GM21786 (cell line): ENCODE measurements around the gene NFU1.
"Not testable (repeated sequence)": the region's sequence is repeated elsewhere in the genome, so short reads cannot be mapped to it uniquely, and the experiment has no call there.

ENCODE experiments used
- ATAC-seq: cut with Tn5 transposase; IDR thresholded peaks from one replicate; pipeline ENCODE4 v1.9.1; 2021; ENCODE audit not compliant: unreplicated experiment

Gene NFU1

GRCh38 chr2:69389271-69389670, 48.0 kb downstream of the NFU1 start:
- ATAC-seq, result no peak

- no peak for ATAC-seq
Observed at GRCh38 chr2:69387770-69388481, 49.3 kb downstream of the NFU1 start.

- ATAC-seq, result peak; percentile 87
Observed at GRCh38 chr2:69386789-69387734, 50.2 kb downstream of the NFU1 start, which contains the start of gene GFPT1. GFPT1 (minus strand) TSS chr2:69387227; CDS start chr2:69387071, 156 bp downstream.

- ATAC-seq, result peak; percentile 3
Observed at GRCh38 chr2:69386360-69386759, 50.9 kb downstream of the NFU1 start.

- ATAC-seq, result no peak
Observed at GRCh38 chr2:69385443-69386151, 51.6 kb downstream of the NFU1 start.

- ATAC-seq, result no peak
Observed at GRCh38 chr2:69384618-69385081, 52.6 kb downstream of the NFU1 start.

GRCh38 chr2:69383176-69383812, 53.9 kb downstream of the NFU1 start:
- no peak for ATAC-seq

- ATAC-seq, result no peak
Observed at GRCh38 chr2:69382547-69382946, 54.7 kb downstream of the NFU1 start.

- ATAC-seq, result no peak
Observed at GRCh38 chr2:69381337-69381737, 55.9 kb downstream of the NFU1 start.

- ATAC-seq, result no peak
Observed at GRCh38 chr2:69380072-69380917, 56.9 kb downstream of the NFU1 start.

- no peak for ATAC-seq
Observed at GRCh38 chr2:69376403-69376802, 60.8 kb downstream of the NFU1 start.

- ATAC-seq, result no peak
Observed at GRCh38 chr2:69375494-69376353, 61.5 kb downstream of the NFU1 start.

- ATAC-seq, result no peak
Observed at GRCh38 chr2:69372767-69373166, 64.5 kb downstream of the NFU1 start.

- no peak for ATAC-seq
Observed at GRCh38 chr2:69369802-69370201, 67.4 kb downstream of the NFU1 start.

- ATAC-seq, result no peak
Observed at GRCh38 chr2:69368588-69368987, 68.6 kb downstream of the NFU1 start.

- no peak for ATAC-seq
Observed at GRCh38 chr2:69359371-69359770, 77.9 kb downstream of the NFU1 start.

GRCh38 chr2:69358914-69359313, 78.3 kb downstream of the NFU1 start:
- ATAC-seq, result no peak

GRCh38 chr2:69356471-69356870, 80.8 kb downstream of the NFU1 start:
- no peak for ATAC-seq

GRCh38 chr2:69354976-69355375, 82.3 kb downstream of the NFU1 start:
- not testable (repeated sequence) for ATAC-seq
